A204.1 (cell line): ENCODE measurements around the gene HMSD.

Experiments
- FAIRE-seq: peaks from 2 replicates; lab custom pipeline; 2012; peaks lifted over from hg19 to GRCh38; lab: Jason Lieb, UNC

The HMSD gene

DNA sequence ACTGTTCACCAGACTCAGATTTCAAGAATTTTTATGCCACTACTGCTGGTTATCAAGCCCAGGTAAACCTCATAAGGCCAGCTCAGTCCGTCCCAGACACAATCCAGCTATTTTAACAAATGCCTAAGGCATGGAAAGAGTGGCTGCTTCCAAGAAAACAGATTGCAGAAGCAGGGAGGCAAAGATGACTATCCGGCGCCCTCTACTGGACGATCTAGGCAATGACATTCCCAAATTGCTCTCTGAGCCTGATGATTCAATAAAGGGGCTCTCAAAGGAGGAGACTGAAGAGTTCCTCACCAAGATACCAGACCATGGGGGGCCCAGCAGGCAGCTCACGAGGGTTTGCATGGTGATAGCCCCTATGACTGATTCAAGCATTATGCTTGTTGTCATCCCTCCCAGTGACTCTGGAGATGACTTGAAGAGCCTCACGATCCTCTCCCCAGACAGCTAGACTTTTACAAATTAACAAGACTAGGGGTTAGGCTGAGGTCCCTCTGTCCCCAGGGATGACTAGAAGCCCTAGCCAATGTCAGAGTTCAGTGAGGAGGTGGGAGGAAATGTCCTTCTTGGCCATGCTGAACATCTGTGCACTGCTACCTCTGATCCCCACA lies 45.8 kb downstream of the HMSD start:
- FAIRE-seq, result peak; percentile 3

DNA sequence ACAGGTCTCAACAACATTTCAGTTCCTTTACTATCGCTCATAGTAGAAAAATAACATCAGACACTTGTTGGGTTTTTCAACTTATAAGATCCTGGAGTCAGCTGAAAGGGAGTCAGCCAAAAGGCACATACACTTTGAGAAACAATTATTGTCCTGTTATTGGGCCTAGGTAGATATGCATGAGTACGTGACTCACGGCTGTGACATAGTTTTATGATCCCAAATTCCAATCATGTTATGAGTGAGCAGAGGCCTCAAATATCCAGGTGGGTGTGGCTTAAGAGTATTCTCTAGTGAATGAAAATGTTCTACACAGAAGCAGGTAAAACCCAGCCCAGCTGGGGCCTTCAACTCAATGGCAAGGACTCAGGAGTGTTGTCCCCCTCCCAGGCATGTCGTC lies 47.9 kb downstream of the HMSD start:
- FAIRE-seq, result no peak

DNA sequence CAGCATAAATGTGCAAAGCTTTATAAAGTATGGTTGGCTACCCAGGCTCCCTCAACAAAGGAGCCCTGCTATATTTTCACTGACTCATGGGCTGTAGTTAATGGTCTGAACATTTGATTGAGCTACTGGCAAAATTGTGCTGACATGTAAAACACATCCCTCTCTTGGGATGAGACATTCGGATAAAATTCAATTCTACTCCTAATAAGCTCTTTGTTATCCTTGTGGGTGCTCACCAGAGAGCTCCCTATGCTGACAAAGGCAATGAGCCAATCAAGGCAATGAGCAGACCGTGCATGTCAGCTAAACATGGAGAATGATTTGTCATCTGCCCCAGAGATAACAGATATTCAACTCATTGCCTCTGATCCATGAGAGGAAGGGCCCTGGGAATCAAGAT lies 48.5 kb downstream of the HMSD start:
- FAIRE-seq, result no peak

DNA sequence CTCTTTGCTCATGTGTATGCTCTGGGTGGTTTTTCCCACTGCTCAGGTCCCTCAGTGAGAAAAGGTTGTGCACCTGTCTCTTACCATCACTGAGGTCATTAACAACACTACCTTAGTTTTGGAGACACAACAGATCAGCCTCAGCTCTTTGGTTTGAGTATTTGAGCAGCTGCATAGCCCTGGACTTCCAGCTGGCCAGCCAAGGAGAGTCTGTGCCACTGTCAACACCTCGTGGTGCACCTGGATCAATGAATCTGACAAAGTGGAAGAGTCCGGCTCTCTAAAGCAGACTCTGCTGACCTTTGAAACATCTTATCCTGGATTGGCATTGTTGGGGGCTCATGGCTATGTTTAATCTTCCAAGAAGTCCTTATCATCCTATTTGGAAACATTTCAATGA lies 50.8 kb downstream of the HMSD start:
- FAIRE-seq, result no peak

DNA sequence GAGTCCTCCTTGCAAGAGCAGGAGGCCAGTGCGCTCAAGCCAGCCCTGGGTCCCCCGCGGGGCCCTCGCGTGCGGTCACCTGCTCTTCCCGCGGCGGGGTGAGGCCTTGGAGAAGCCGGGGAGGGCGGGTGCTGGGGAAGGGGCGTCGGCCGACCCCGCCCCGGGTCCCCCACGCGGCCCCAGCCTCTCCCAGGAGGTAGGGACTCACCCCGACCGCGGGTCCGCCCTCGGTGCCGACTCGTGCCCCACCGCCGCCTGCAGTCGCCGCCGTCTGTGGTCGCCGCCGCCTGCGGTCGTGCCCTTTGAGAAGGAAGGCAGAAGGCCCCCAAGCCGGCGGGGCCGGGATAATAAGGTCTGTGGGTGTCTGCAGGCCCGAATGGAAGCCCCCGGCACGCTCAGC lies 53.5 kb downstream of the HMSD start:
- FAIRE-seq, result no peak

DNA sequence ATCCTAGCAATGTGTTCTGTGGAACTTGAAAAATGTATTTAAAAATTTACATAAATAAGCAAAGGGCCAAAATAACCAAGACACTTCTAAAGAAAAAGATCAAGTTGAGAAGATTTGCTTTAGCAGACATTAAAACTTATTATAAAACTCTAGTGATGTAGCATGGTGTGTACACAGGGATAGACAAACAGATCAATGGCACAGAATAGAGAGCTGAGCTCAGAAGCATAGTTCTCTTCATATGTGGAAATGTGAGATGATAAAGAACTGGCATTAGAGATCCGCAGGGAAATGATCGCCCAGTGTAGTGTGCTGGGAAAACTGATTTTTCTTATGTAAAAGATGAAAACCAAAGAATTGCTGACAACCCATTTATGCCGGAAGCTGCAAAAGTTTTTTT lies 60.2 kb downstream of the HMSD start:
- FAIRE-seq, result no peak
